ENCODE measurements around the gene CTSH. TPM values are rescaled to one million over a fixed set of nuclear protein-coding genes. Genes with fewer than 3 reads are reported as not detected.
A peak's percentile ranks its signal among the peaks of the same experiment; 100 is the strongest.

The CTSH gene
- total RNA-seq, 1 experiment from 2014 or later = 20.4 TPM

- no peak for TF ChIP-seq CDX4 (CRISPR knock-in tag; IDR thresholded peaks at IDR 0.05; ENCODE audit: borderline replicate concordance)
- TF ChIP-seq RELA (CRISPR knock-in tag; IDR thresholded peaks at IDR 0.05; ENCODE audit: borderline replicate concordance) = no peak
- no peak for TF ChIP-seq ZNF671 (CRISPR knock-in tag; IDR thresholded peaks at IDR 0.05)
- TF ChIP-seq ZNF425 (CRISPR knock-in tag; conservative IDR thresholded peaks at IDR 0.05) = no peak
- no peak for TF ChIP-seq ZNF532 (CRISPR knock-in tag; IDR thresholded peaks at IDR 0.05; ENCODE audit: borderline replicate concordance)
- TF ChIP-seq TP53 (CRISPR knock-in tag; IDR thresholded peaks at IDR 0.05) = no peak
- no peak for TF ChIP-seq ZNF396 (CRISPR knock-in tag; IDR thresholded peaks at IDR 0.05; ENCODE audit: borderline replicate concordance)
- TF ChIP-seq, protein P1, sequence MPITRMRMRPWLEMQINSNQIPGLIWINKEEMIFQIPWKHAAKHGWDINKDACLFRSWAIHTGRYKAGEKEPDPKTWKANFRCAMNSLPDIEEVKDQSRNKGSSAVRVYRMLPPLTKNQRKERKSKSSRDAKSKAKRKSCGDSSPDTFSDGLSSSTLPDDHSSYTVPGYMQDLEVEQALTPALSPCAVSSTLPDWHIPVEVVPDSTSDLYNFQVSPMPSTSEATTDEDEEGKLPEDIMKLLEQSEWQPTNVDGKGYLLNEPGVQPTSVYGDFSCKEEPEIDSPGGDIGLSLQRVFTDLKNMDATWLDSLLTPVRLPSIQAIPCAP (CRISPR knock-in tag; IDR thresholded peaks at IDR 0.05) = no peak
Observed at GRCh38 chr15:78875107-78875914, 69.5 kb downstream of the CTSH start (continued).

- Mint-ChIP-seq H3K9me3 (no peaks in the 10 kb centered on the region), H3K27ac (peak overlapping the region; percentile 100), H3K4me3 (peak overlapping the region; percentile 100), H3K27me3 (ENCODE audit: low read depth) (no peaks in the 10 kb centered on the region), H3K4me1 (peaks cover 52% of the 10 kb centered on the region), H3K36me3 (peaks cover 9% of the 10 kb centered on the region)
- ATAC-seq (no peak), DNase-seq (ENCODE audit: low spot score) (no peak)
- ChIA-PET POLR2A (interaction anchor here (0.6 to 2.9 kb wide), 10 partner anchors 9 to 975 kb away, joined by 3 to 13 read pairs (median 4); partner anchors contain the start of gene CHRNA5), CTCF (interaction anchor here (0.6 to 3.6 kb wide), 8 partner anchors 14 to 103 kb away, joined by 3 to 20 read pairs (median 4); partner anchors contain the start of gene ADAMTS7)
- TF ChIP-seq SMAD3 (CRISPR knock-in tag; IDR thresholded peaks at IDR 0.05; ENCODE audit: borderline replicate concordance) (no peak), JAZF1 (CRISPR knock-in tag; IDR thresholded peaks at IDR 0.05) (no peak), ETV6 (CRISPR knock-in tag; IDR thresholded peaks at IDR 0.05) (no peak), NFYB (CRISPR knock-in tag; conservative IDR thresholded peaks at IDR 0.05; ENCODE audit: low read depth) (no peak), FOXJ3 (CRISPR knock-in tag; IDR thresholded peaks at IDR 0.05; ENCODE audit: borderline replicate concordance) (no peak), SMAD4 (CRISPR knock-in tag; IDR thresholded peaks at IDR 0.05) (no peak), ZNF423 (CRISPR knock-in tag; IDR thresholded peaks at IDR 0.05) (no peak), FOXP1 (CRISPR knock-in tag; IDR thresholded peaks at IDR 0.05; ENCODE audit: borderline replicate concordance) (no peak), FOXK1 (CRISPR knock-in tag; IDR thresholded peaks at IDR 0.05) (no peak), NFE2L1 (CRISPR knock-in tag; IDR thresholded peaks at IDR 0.05) (no peak), EMX1 (CRISPR knock-in tag; IDR thresholded peaks at IDR 0.05) (no peak), TP53 (CRISPR knock-in tag; IDR thresholded peaks at IDR 0.05) (no peak), CREM (CRISPR knock-in tag; IDR thresholded peaks at IDR 0.05) (no peak), GABPB1 (CRISPR knock-in tag; IDR thresholded peaks at IDR 0.05) (no peak)
- TF ChIP-seq, protein P2, sequence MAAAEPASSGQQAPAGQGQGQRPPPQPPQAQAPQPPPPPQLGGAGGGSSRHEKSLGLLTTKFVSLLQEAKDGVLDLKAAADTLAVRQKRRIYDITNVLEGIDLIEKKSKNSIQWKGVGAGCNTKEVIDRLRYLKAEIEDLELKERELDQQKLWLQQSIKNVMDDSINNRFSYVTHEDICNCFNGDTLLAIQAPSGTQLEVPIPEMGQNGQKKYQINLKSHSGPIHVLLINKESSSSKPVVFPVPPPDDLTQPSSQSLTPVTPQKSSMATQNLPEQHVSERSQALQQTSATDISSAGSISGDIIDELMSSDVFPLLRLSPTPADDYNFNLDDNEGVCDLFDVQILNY (CRISPR knock-in tag; IDR thresholded peaks at IDR 0.05) = no peak
Observed at GRCh38 chr15:78873793-78874765, 70.8 kb downstream of the CTSH start.
